Measurements from ENCODE around the gene SERPINA3. TPM values are rescaled to one million over a fixed set of nuclear protein-coding genes. Genes with fewer than 3 reads are reported as not detected.

SERPINA3 gene
- total RNA-seq, 2 experiments from 2014 or later, result not detected

DNA sequence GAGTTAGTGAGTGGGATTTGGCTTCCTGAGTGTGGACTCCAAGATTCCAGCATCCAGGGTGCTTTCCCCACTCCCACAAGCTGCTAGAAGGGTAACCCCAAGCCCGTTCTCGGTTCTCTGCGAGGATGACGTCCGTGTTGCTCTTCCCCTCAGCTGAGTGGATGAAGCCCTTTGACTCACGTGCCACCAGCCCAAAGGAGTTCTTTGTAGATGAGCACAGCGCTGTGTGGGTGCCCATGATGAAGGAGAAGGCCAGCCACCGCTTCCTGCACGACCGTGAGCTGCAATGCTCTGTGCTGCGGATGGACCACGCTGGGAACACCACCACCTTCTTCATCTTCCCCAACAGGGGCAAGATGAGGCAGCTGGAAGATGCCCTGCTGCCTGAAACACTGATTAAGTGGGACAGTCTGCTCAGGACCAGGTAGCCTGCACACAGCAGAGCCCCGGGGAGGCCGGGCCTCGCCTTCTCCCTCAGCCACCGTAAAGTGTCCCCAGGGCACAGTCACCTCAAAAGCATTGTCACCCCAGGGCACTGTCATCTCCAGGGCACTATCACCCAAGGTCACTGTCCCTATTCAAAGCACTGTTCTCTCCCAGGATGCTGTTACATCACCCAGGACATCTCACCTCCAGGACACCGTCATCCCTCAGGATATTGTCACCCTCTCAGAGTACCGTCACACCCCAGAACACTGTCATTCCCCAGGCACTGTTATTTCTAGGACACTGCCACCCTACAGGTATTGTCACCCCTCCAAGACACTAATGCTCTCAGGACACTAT, 31.3 kb downstream of the SERPINA3 start:
- Mint-ChIP-seq H3K36me3 (ENCODE audit: low read depth) (no peaks in the 10 kb centered on the region), H3K27ac (no peak overlapping the region), H3K9me3 (ENCODE audit: insufficient read depth) (no peaks in the 10 kb centered on the region), H3K4me1 (ENCODE audit: low read depth) (no peaks in the 10 kb centered on the region), H3K27me3 (ENCODE audit: low read depth) (no peaks in the 10 kb centered on the region), H3K4me3 (no peak overlapping the region)
- ChIA-PET CTCF (no interaction called here), POLR2A (no interaction called here)
- ATAC-seq, result no peak
- no peak for DNase-seq

DNA sequence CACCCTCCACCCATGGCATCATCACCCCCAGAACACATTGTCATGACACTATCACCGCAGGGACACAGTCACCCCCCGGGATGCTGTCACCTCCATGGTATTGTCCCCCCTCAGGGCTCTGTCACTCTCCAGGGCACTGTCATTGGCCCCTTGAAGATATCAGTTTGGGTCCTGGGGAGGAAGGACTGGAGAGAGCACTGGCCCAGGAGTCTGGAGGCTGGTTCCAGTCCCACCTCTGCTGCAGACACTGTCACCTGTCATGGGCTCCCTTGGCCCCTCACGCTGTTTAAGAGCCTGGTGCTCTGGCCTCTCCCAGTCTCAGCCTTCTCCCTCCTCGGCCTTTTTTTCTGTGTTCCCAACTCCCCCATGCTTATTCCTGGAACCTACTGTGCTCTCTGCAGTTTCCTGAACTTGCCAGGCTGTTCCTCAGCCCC, 31.9 kb downstream of the SERPINA3 start:
- Mint-ChIP-seq H3K36me3 (ENCODE audit: low read depth) (no peaks in the 10 kb centered on the region), H3K4me3 (no peak overlapping the region), H3K4me1 (ENCODE audit: low read depth) (no peaks in the 10 kb centered on the region), H3K27ac (no peak overlapping the region), H3K27me3 (ENCODE audit: low read depth) (no peaks in the 10 kb centered on the region), H3K9me3 (ENCODE audit: insufficient read depth) (no peaks in the 10 kb centered on the region)
- no peak for ATAC-seq
- CTCF ChIA-PET, result no interaction called here
- POLR2A ChIA-PET, result no interaction called here
- no peak for DNase-seq

DNA sequence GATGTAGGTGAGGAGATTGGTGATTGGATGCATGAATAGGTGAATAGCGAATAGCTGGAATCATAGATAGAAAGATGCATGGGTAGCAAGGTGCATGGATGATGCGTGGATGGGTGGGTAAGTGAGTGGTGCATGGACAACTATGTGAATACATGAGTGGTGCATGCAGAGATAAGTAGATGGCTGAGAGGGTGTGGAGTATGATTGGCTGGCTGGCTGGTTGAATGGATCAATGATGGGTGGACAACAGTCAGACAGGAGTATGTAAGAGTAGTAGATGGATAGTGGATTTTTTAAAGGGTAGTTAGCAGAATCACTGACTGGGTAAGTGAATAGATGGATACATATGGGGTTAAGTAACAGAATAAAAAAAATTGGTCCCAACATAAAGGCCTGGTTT, 33.9 kb downstream of the SERPINA3 start:
- ChIA-PET CTCF (no interaction called here), POLR2A (no interaction called here)
- ATAC-seq, result no peak
- Mint-ChIP-seq H3K27me3 (ENCODE audit: low read depth) (no peaks in the 10 kb centered on the region), H3K27ac (no peak overlapping the region), H3K4me3 (no peak overlapping the region), H3K9me3 (ENCODE audit: insufficient read depth) (no peaks in the 10 kb centered on the region), H3K4me1 (ENCODE audit: low read depth) (no peaks in the 10 kb centered on the region), H3K36me3 (ENCODE audit: low read depth) (no peaks in the 10 kb centered on the region)
- DNase-seq, result no peak

DNA sequence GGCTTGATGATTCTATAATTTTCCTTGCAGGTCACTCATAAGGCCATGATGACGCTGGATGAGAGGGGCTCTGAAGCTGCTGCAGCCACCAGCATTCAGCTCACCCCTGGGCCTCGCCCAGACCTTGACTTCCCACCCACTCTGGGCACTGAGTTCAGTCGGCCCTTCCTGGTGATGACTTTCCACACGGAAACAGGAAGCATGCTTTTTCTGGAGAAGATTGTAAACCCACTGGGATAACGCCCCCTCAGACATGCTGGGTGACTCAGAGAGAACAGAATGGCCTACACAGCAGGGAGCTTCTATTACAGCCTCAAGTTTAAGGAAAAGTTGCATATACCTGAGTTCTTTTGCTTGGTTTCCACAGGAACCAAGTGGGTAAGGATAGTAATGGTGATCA, 34.3 kb downstream of the SERPINA3 start:
- Mint-ChIP-seq H3K4me3 (no peak overlapping the region), H3K27me3 (ENCODE audit: low read depth) (no peaks in the 10 kb centered on the region), H3K4me1 (ENCODE audit: low read depth) (no peaks in the 10 kb centered on the region), H3K36me3 (ENCODE audit: low read depth) (no peaks in the 10 kb centered on the region), H3K9me3 (ENCODE audit: insufficient read depth) (no peaks in the 10 kb centered on the region), H3K27ac (no peak overlapping the region)
- no peak for DNase-seq
- ChIA-PET CTCF (no interaction called here), POLR2A (no interaction called here)
- no peak for ATAC-seq

DNA sequence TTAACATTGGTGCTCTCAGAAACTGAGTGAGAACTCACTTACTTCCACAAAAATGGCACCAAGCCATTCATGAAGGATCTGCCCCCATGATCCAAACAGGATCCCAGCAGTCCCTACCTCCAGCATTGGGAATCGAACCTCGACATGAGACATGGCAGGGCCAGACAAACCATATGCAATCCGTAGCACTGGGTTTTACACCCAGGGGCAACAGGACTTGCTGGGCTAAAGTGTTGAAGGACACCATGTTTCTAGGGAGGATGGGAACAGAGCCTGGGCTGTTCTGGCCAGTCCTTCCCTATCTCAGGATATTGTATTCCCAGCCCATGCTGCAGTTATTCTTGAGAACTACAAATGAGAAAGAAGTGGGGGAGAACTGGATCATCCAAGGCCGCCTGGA, 36.6 kb downstream of the SERPINA3 start:
- ChIA-PET POLR2A (no interaction called here), CTCF (no interaction called here)
- no peaks in the 10 kb centered on the region for H3K27me3 Mint-ChIP-seq (ENCODE audit: low read depth)
- no peak overlapping the region for H3K4me3 Mint-ChIP-seq
- no peaks in the 10 kb centered on the region for H3K36me3 Mint-ChIP-seq (ENCODE audit: low read depth)
- ATAC-seq (no peak), DNase-seq (no peak)
- no peak overlapping the region for H3K27ac Mint-ChIP-seq
- no peaks in the 10 kb centered on the region for H3K4me1 Mint-ChIP-seq (ENCODE audit: low read depth)
- no peaks in the 10 kb centered on the region for H3K9me3 Mint-ChIP-seq (ENCODE audit: insufficient read depth)

DNA sequence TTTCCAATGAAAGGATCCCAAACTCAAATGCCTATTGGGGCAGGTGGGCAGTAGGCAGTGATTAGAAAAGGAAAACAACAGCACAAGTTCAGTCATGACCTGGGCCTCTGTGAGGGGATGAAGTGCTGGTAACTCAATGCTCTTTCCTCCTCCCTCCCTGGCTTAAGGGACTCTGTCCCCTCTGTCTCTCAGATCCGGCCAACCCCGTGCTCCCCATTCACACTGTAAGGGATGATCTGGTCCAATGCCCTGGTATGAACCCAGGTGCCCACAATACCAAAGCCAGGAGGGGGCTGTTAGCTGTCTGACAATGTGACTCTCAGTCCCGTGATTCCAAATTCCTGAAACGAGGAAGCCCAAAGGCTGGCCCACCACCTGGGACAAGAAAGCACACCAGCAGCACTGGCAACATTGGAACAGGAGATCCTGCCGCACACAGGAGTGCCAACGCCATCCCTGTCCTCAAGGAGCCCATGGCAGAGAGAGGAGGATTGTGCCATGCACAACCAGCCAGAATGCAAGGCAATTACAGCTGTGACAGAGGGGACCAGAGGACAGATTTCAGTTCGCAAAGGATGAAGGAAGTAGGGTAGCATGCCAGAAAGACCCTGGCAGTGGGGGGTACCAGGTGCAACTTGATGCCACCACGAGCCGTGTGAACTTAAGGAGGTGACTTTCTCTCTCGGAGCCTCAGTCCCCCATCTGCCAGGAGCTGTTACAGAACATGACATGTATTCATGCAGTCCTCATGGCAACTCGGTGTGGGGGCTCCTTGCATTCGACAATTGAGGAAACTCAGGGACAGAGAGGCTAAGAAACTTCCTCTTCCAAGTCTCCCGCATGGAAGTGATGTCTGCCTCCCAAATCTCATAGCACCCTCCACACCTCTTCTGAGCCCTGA, 37.6 kb downstream of the SERPINA3 start:
- CTCF ChIA-PET, result no interaction called here
- DNase-seq, result no peak
- no peak for ATAC-seq
- Mint-ChIP-seq H3K27ac (no peak overlapping the region), H3K27me3 (ENCODE audit: low read depth) (no peaks in the 10 kb centered on the region), H3K9me3 (ENCODE audit: insufficient read depth) (no peaks in the 10 kb centered on the region), H3K4me3 (no peak overlapping the region), H3K4me1 (ENCODE audit: low read depth) (no peaks in the 10 kb centered on the region), H3K36me3 (ENCODE audit: low read depth) (no peaks in the 10 kb centered on the region)
- POLR2A ChIA-PET, result no interaction called here

DNA sequence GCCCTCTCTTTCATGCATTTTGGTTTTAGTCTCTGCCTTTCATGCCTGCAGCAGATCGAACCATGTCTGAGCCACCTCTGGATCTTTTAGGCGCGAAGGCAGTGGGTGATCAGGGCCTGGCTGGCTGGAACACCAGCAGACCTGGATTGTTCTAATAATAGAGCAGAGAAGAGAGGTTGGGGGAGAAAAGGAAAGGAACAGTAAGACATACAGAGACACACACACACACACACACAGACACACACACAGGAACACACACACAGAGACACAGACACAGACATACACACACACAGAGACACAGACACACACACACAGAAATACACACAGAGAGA, 38.2 kb downstream of the SERPINA3 start:
- ATAC-seq (no peak), DNase-seq (no peak)
- CTCF ChIA-PET, result no interaction called here
- POLR2A ChIA-PET, result no interaction called here
- H3K27me3 Mint-ChIP-seq (ENCODE audit: low read depth), result no peaks in the 10 kb centered on the region
- no peaks in the 10 kb centered on the region for H3K36me3 Mint-ChIP-seq (ENCODE audit: low read depth)
- H3K9me3 Mint-ChIP-seq (ENCODE audit: insufficient read depth), result no peaks in the 10 kb centered on the region
- no peak overlapping the region for H3K4me3 Mint-ChIP-seq
- H3K4me1 Mint-ChIP-seq (ENCODE audit: low read depth), result no peaks in the 10 kb centered on the region
- H3K27ac Mint-ChIP-seq, result no peak overlapping the region

DNA sequence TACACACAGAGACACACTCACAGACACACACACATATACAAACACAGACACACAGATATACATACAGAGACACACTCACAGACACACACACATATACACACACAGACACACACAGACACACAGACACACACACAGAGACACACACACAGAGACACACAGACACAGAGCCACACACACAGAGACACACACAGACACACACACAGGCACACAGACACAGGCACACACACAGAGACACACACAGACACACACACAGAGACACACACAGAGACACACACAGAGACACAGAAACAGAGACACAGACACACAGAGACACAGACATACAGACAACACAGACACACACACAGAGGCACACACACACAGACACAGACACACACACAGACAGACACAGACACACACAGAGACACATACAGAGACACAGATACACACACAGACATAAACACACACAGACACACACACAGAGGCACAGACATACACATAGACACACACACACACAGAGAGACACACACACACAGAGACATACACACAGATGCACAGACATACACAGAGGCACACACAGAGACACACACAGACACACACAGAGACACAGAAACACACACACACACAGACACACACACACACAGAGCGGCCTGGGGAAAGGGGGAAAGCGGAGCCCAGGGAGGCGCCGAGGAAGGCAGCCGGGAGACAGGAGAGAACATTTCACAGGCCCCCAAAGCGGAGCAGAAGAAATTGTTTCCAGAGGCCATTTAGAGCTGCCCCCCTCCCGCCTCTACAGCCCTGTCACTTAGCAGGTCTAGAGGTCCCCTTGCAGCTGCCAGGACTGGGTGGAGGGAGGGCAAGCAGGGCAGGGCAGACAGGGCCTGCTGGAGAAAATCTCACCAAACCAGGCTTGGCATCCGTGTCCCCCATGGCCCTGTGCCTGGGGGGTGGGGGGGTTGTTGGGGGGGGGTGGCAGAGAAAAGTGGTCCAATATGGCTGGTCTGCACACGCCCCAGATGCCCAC, 38.9 kb downstream of the SERPINA3 start:
- DNase-seq (no peak), ATAC-seq (no peak)
- H3K4me1 Mint-ChIP-seq (ENCODE audit: low read depth), result no peaks in the 10 kb centered on the region
- no peaks in the 10 kb centered on the region for H3K36me3 Mint-ChIP-seq (ENCODE audit: low read depth)
- no peaks in the 10 kb centered on the region for H3K9me3 Mint-ChIP-seq (ENCODE audit: insufficient read depth)
- ChIA-PET CTCF (no interaction called here), POLR2A (no interaction called here)
- H3K27me3 Mint-ChIP-seq (ENCODE audit: low read depth), result no peaks in the 10 kb centered on the region
- H3K27ac Mint-ChIP-seq, result no peak overlapping the region
- H3K4me3 Mint-ChIP-seq, result no peak overlapping the region

DNA sequence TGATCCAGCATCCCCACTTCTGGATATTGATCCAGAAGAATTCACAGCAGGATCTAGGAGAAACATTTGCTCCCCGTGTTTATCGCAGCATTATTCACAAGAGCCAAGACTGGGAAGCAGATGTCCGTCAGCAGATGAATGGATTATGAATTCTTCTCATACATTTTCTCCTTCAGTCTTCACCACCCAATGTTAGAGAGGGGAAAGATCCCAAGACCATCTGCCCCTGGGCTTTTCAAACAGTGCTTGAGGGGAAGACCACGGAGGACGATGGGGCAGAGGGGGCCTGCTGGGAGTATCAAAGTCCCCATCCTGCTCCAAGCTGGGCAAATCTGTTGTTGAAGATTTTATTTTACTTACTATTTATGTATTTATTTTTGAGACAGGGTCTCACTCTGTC, 41.1 kb downstream of the SERPINA3 start:
- DNase-seq, result no peak
- H3K36me3 Mint-ChIP-seq (ENCODE audit: low read depth), result no peaks in the 10 kb centered on the region
- no peak overlapping the region for H3K27ac Mint-ChIP-seq
- H3K4me1 Mint-ChIP-seq (ENCODE audit: low read depth), result no peaks in the 10 kb centered on the region
- H3K27me3 Mint-ChIP-seq (ENCODE audit: low read depth), result no peaks in the 10 kb centered on the region
- no peaks in the 10 kb centered on the region for H3K9me3 Mint-ChIP-seq (ENCODE audit: insufficient read depth)
- CTCF ChIA-PET, result no interaction called here
- no peak overlapping the region for H3K4me3 Mint-ChIP-seq
- POLR2A ChIA-PET, result no interaction called here
- ATAC-seq, result no peak

DNA sequence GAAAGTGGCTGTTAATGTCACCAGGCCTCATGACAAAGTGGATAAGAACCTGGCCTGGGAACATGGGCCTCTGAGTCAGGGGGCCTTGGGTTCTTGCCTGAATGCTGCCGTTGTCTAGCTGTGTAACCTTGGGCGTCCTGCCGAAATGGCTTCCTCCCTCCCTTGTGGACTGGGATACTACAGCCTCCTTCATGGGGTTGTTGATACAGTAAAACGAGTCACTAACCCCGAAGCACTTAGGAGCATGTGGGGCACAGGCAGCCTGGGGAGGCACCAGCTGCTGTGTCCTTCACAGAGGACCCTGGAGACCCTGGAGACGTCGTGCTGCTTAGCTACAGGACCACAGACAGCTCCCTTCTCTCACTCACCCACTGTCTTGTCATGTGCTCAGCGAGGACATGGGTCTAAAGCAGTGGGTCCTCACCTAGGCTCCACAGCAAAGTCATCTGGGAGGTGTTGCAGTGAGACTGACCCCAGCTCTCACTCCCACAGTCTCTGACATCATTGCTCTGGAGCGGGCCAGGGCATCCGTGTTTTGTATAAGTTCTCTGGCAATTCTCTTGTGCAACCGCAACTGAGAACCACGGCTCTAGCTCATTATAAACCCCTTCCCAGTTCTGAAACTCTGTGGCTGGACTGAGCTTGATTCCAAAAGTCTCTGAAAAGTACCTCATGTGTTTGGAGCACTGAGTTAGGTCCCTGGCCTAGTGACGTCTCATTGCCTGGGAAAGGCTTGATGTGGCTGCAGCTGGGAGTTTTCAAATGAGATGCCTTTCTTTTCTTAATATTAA, 42.1 kb downstream of the SERPINA3 start:
- no peak for ATAC-seq
- CTCF ChIA-PET, result no interaction called here
- H3K9me3 Mint-ChIP-seq (ENCODE audit: insufficient read depth), result no peaks in the 10 kb centered on the region

DNA sequence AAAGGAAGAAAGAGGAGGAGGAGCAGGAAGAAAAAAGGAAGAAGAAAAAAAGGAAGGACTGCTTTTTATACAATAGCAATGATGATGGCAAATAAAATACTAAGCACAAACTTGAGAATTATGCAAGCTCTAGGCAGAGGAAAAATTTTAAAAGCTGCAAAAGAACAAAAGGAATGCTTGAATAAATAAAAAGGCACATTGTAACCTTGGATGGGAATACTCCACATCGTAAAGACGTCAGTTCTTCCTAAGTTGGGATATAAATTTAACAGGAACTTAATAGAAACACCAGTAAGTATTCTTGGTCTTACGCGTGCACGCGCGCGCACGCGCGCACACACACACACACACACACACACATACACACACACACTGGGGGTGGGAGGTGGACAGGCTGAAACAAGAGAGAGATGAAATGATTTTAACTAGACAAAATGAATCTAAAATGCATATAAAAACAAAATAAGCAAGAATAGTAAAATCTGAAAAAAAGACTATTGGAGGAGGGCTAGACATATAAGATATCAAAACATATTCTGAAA, 43.0 kb downstream of the SERPINA3 start:
- ChIA-PET POLR2A (no interaction called here), CTCF (no interaction called here)
- no peak overlapping the region for H3K27ac Mint-ChIP-seq
- H3K9me3 Mint-ChIP-seq (ENCODE audit: insufficient read depth), result no peaks in the 10 kb centered on the region
- H3K4me3 Mint-ChIP-seq, result no peak overlapping the region
- no peaks in the 10 kb centered on the region for H3K36me3 Mint-ChIP-seq (ENCODE audit: low read depth)
- no peak for DNase-seq
- no peak for ATAC-seq
- H3K27me3 Mint-ChIP-seq (ENCODE audit: low read depth), result no peaks in the 10 kb centered on the region
- H3K4me1 Mint-ChIP-seq (ENCODE audit: low read depth), result no peaks in the 10 kb centered on the region

More for the DNA sequence above, 42.1 kb downstream of the SERPINA3 start:
- H3K4me3 Mint-ChIP-seq, result no peak overlapping the region
- no peak overlapping the region for H3K27ac Mint-ChIP-seq
- DNase-seq, result no peak
- H3K4me1 Mint-ChIP-seq (ENCODE audit: low read depth), result no peaks in the 10 kb centered on the region
- no peaks in the 10 kb centered on the region for H3K36me3 Mint-ChIP-seq (ENCODE audit: low read depth)
- no peaks in the 10 kb centered on the region for H3K27me3 Mint-ChIP-seq (ENCODE audit: low read depth)
- POLR2A ChIA-PET, result no interaction called here
